ENCODE results near the gene SLC9A2. TPM values are rescaled to one million over a fixed set of nuclear protein-coding genes. Genes with fewer than 3 reads are reported as not detected.
A peak's percentile ranks its signal among the peaks of the same experiment; 100 is the strongest.

The SLC9A2 gene
- total RNA-seq, 1 donor from 2014 or later: not detected

GRCh38 chr2:102736110-102736409 lies 116.7 kb downstream of the SLC9A2 start:
- Histone ChIP-seq H3K27me3 (no peaks in the 10 kb centered on the region), H4K20me1 (ENCODE audit: low read depth) (peaks cover 30% of the 10 kb centered on the region), H3K4me3 (peak overlapping the region; percentile 90), H3K27ac (no peak overlapping the region), H3K9me3 (ENCODE audit: low read depth) (no peaks in the 10 kb centered on the region), H3F3A (ENCODE audit: low read depth) (no peaks in the 10 kb centered on the region), H3K36me3 (no peaks in the 10 kb centered on the region), H3K4me1 (peaks cover 14% of the 10 kb centered on the region), H3K9ac (peak overlapping the region; percentile 48), H3K4me2 (peak overlapping the region; percentile 97), H3K79me2 (ENCODE audit: low read depth) (peaks cover 46% of the 10 kb centered on the region), H2AFZ (replicated peaks) (peak overlapping the region; percentile 99)
- DNase-seq (ENCODE audit: low spot score): peak; percentile 34
- H3K4me3 Mint-ChIP-seq: peak overlapping the region; percentile 98
- H3K36me3 Mint-ChIP-seq: peaks cover 7% of the 10 kb centered on the region
- H3K4me1 Mint-ChIP-seq: peaks cover 23% of the 10 kb centered on the region
- H3K27ac Mint-ChIP-seq: peak overlapping the region; percentile 46
- H3K27me3 Mint-ChIP-seq (ENCODE audit: insufficient read depth, low read depth): no peaks in the 10 kb centered on the region
- no peaks in the 10 kb centered on the region for H3K9me3 Mint-ChIP-seq
- TF ChIP-seq, protein P1, sequence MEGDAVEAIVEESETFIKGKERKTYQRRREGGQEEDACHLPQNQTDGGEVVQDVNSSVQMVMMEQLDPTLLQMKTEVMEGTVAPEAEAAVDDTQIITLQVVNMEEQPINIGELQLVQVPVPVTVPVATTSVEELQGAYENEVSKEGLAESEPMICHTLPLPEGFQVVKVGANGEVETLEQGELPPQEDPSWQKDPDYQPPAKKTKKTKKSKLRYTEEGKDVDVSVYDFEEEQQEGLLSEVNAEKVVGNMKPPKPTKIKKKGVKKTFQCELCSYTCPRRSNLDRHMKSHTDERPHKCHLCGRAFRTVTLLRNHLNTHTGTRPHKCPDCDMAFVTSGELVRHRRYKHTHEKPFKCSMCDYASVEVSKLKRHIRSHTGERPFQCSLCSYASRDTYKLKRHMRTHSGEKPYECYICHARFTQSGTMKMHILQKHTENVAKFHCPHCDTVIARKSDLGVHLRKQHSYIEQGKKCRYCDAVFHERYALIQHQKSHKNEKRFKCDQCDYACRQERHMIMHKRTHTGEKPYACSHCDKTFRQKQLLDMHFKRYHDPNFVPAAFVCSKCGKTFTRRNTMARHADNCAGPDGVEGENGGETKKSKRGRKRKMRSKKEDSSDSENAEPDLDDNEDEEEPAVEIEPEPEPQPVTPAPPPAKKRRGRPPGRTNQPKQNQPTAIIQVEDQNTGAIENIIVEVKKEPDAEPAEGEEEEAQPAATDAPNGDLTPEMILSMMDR (IDR thresholded peaks at IDR 0.05): no peak

- Histone ChIP-seq H4K20me1 (ENCODE audit: low read depth) (peaks cover 30% of the 10 kb centered on the region), H3F3A (ENCODE audit: low read depth) (no peaks in the 10 kb centered on the region), H3K4me1 (peaks cover 14% of the 10 kb centered on the region), H3K9me3 (ENCODE audit: low read depth) (no peaks in the 10 kb centered on the region), H3K4me2 (peak overlapping the region; percentile 97), H2AFZ (replicated peaks) (peak overlapping the region; percentile 99), H3K9ac (peak overlapping the region; percentile 48), H3K36me3 (no peaks in the 10 kb centered on the region), H3K4me3 (peak overlapping the region; percentile 90), H3K27ac (no peak overlapping the region), H3K79me2 (ENCODE audit: low read depth) (peaks cover 46% of the 10 kb centered on the region), H3K27me3 (no peaks in the 10 kb centered on the region)
- Mint-ChIP-seq H3K4me3 (peak overlapping the region; percentile 98), H3K27ac (peak overlapping the region; percentile 69), H3K4me1 (peaks cover 23% of the 10 kb centered on the region), H3K9me3 (no peaks in the 10 kb centered on the region), H3K36me3 (peaks cover 2% of the 10 kb centered on the region), H3K27me3 (ENCODE audit: insufficient read depth, low read depth) (no peaks in the 10 kb centered on the region)
- no peak for TF ChIP-seq EZH2 (IDR thresholded peaks at IDR 0.05)
- TF ChIP-seq EZH2phosphoT487 (IDR thresholded peaks at IDR 0.05): no peak
- TF ChIP-seq, protein P1 (IDR thresholded peaks at IDR 0.05): no peak
- DNase-seq (ENCODE audit: low spot score): peak; percentile 90
These were observed 117.4 kb downstream of the SLC9A2 start for GRCh38 chr2:102736410-102737409.

DNA sequence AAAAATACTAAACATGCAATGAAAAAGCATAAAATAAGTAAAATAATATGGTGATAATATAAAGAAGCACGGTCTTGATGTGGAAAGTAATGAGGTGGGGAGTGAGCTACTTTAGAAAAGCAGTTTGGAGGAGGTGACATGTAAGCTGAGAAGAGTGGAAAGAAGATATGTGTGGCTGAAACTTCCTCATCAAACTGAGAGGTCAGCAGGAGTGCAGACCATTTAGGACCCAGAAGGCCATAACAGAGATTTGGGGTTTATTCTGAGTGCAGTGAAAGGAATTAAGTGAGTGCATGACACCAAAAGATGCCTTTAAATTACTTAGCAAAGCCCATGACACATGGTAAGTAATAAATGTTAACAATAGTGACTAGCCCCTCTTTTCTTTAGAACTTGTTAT lies 118.1 kb downstream of the SLC9A2 start:
- H3K9me3 ChIP-seq (ENCODE audit: low read depth): no peaks in the 10 kb centered on the region
- peak overlapping the region; percentile 99 for H2AFZ ChIP-seq (replicated peaks)
- Mint-ChIP-seq H3K4me1 (peaks cover 23% of the 10 kb centered on the region), H3K27ac (no peak overlapping the region), H3K9me3 (no peaks in the 10 kb centered on the region), H3K36me3 (no peaks in the 10 kb centered on the region), H3K27me3 (ENCODE audit: insufficient read depth, low read depth) (no peaks in the 10 kb centered on the region), H3K4me3 (peak overlapping the region; percentile 98)
- peak overlapping the region; percentile 90 for H3K4me3 ChIP-seq
- no peaks in the 10 kb centered on the region for H3K36me3 ChIP-seq
- H4K20me1 ChIP-seq (ENCODE audit: low read depth): peaks cover 30% of the 10 kb centered on the region
- DNase-seq (ENCODE audit: low spot score): no peak
- no peak overlapping the region for H3K27ac ChIP-seq
- no peaks in the 10 kb centered on the region for H3K27me3 ChIP-seq
- TF ChIP-seq, protein P1 (IDR thresholded peaks at IDR 0.05): no peak
- TF ChIP-seq EZH2 (IDR thresholded peaks at IDR 0.05) (no peak), EZH2phosphoT487 (IDR thresholded peaks at IDR 0.05) (no peak)
- H3F3A ChIP-seq (ENCODE audit: low read depth): no peaks in the 10 kb centered on the region
- H3K4me1 ChIP-seq: peaks cover 14% of the 10 kb centered on the region
- H3K79me2 ChIP-seq (ENCODE audit: low read depth): peaks cover 42% of the 10 kb centered on the region
- H3K4me2 ChIP-seq: peak overlapping the region; percentile 97
- no peak overlapping the region for H3K9ac ChIP-seq

Data from neural progenitor cell (in vitro differentiated cells).